Measurements from ENCODE around the gene CORO1A. TPM values are rescaled to one million over a fixed set of nuclear protein-coding genes. Genes with fewer than 3 reads are reported as not detected.

The CORO1A gene
- polyA plus RNA-seq, 2 of the 4 experiments (the other 2 are of a cell fraction): 0.83 to 5.3 TPM

DNA sequence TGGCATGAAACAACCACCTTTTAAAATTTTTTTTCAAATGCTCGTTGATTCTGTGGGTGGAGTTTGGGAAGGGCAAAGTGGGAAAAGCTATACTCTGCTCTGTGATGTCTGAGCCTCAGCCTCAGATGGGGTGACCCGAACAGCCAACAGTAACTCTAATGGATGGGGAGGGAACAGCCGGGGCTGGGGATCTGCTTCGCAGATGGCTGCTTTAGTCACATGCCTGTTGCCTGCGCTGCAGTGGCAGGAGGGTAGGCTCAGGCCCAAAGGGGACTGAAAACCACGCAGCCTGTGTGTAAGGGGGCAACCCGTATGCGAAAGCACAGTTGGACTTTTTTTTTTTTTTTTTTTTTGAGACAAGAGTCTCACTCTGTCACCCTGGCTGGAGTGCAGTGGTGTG lies 45.5 kb upstream of the CORO1A start:
- Histone ChIP-seq H3K4me3 (no peak overlapping the region), H3K4me1 (peaks cover 4% of the 10 kb centered on the region; the same call in 1 of the 3 replicates), H3K9me3 (no peaks in the 10 kb centered on the region), H3K27ac (no peak overlapping the region), H3K4me2 (no peak overlapping the region)
- WGBS (ENCODE audit: missing lambda C conversion rate): 84% methylated on average over 8 of the region's 8 CpGs
- no peak for FAIRE-seq
- ChIA-PET POLR2A (no interaction called here), CTCF (interaction anchor here (0.6 to 2.5 kb wide), 4 partner anchors 26 to 45 kb away, joined by 3 to 12 read pairs (median 7); partner anchors contain the start of genes GDPD3 and TBX6)
- no peak for ATAC-seq
- DNase-seq (ENCODE audit: low read depth in 1 of 2, low spot score in 1 of 2): no peak
- TF ChIP-seq POLR2AphosphoS2 (conservative IDR thresholded peaks at IDR 0.05; ENCODE audit: low read length) (no peak), NR3C1 (IDR thresholded peaks at IDR 0.05) (no peak)
- TF ChIP-seq, protein P1, sequence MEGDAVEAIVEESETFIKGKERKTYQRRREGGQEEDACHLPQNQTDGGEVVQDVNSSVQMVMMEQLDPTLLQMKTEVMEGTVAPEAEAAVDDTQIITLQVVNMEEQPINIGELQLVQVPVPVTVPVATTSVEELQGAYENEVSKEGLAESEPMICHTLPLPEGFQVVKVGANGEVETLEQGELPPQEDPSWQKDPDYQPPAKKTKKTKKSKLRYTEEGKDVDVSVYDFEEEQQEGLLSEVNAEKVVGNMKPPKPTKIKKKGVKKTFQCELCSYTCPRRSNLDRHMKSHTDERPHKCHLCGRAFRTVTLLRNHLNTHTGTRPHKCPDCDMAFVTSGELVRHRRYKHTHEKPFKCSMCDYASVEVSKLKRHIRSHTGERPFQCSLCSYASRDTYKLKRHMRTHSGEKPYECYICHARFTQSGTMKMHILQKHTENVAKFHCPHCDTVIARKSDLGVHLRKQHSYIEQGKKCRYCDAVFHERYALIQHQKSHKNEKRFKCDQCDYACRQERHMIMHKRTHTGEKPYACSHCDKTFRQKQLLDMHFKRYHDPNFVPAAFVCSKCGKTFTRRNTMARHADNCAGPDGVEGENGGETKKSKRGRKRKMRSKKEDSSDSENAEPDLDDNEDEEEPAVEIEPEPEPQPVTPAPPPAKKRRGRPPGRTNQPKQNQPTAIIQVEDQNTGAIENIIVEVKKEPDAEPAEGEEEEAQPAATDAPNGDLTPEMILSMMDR (IDR thresholded peaks at IDR 0.05): no peak

DNA sequence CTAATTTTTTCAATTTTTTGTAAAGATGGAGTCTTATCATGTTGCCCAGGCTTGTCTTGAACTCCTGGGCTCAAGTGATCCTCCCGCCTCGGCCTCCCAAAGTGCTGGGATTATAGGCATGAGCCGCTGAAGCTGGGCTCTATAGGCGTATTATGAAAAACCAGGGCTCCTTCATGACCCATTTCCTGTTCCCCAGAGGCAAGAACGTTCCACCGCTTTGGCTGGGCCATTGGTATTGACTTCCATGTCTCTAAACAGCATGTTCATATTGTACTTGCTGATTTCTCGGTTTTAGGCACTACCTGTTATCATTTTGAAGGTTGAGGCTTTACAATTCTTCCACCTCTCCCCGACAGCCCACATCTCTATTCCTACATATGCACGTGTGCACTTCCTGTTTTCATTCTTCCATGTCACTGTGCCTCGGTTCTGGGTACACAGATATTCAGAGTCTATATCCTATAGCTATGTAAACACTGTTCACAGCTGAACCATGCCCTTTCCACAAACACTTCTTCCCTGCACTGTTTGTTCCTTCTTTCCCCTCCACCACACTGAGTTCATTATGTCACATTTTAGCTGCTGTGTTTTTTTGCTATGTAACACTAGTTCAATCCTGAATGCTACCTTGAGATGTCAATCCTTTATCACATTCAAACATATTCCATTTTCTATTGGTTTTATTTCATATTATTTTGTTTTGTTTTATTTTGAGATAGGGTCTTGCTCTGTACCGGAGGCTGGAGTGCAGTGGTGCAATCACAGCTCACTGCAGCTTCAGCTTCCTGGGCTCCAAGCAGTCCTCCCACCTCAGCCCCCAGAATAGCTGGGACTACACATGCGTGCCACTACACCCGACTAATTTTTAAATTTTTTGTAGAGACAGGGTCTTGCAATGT lies 43.6 kb upstream of the CORO1A start:
- Histone ChIP-seq H3K4me3 (no peak overlapping the region), H3K9me3 (no peaks in the 10 kb centered on the region), H3K27ac (no peak overlapping the region), H3K4me1 (peaks cover 4% of the 10 kb centered on the region; the same call in 1 of the 3 replicates), H3K4me2 (0 out of 3 replicates have a peak overlapping the region, but pooled peaks have one; percentile 4)
- DNase-seq (ENCODE audit: low read depth in 1 of 2, low spot score in 1 of 2) (no peak), ATAC-seq (no peak; a peak in 1 of 6 replicates), FAIRE-seq (no peak)
- TF ChIP-seq, protein P2, sequence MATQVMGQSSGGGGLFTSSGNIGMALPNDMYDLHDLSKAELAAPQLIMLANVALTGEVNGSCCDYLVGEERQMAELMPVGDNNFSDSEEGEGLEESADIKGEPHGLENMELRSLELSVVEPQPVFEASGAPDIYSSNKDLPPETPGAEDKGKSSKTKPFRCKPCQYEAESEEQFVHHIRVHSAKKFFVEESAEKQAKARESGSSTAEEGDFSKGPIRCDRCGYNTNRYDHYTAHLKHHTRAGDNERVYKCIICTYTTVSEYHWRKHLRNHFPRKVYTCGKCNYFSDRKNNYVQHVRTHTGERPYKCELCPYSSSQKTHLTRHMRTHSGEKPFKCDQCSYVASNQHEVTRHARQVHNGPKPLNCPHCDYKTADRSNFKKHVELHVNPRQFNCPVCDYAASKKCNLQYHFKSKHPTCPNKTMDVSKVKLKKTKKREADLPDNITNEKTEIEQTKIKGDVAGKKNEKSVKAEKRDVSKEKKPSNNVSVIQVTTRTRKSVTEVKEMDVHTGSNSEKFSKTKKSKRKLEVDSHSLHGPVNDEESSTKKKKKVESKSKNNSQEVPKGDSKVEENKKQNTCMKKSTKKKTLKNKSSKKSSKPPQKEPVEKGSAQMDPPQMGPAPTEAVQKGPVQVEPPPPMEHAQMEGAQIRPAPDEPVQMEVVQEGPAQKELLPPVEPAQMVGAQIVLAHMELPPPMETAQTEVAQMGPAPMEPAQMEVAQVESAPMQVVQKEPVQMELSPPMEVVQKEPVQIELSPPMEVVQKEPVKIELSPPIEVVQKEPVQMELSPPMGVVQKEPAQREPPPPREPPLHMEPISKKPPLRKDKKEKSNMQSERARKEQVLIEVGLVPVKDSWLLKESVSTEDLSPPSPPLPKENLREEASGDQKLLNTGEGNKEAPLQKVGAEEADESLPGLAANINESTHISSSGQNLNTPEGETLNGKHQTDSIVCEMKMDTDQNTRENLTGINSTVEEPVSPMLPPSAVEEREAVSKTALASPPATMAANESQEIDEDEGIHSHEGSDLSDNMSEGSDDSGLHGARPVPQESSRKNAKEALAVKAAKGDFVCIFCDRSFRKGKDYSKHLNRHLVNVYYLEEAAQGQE (IDR thresholded peaks at IDR 0.05): no peak
- 65% methylated on average over 13 of the region's 13 CpGs for WGBS (ENCODE audit: missing lambda C conversion rate)
- ChIA-PET POLR2A (no interaction called here), CTCF (interaction anchor here (0.6 to 2.5 kb wide), 4 partner anchors 20 to 418 kb away, joined by 3 to 11 read pairs (median 6); partner anchors contain the start of genes GDPD3 and TBX6)

DNA sequence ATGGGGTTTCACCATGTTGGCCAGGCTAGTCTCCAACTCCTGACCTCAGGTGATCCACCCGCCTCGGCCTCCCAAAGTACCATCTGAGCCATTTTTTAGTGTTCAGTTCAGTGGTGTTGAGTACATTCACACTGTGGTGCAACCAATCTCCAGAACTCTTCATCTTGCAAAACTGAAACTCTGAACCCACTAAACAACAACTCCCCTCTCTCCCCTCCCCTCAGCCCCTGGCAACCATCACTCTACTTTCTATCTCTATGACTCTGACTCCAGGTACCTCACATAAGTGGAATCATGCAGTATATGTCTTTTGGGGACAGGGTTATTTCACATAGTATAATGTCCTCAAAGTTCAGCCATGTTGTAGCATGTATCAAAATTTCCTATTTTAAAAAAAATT lies 41.7 kb upstream of the CORO1A start:
- no peak overlapping the region for H3K27ac ChIP-seq
- peaks cover 4% of the 10 kb centered on the region; the same call in 1 of the 3 replicates for H3K4me1 ChIP-seq
- no peak overlapping the region for H3K4me3 ChIP-seq
- no peak for DNase-seq (ENCODE audit: low read depth in 1 of 2, low spot score in 1 of 2)
- no peaks in the 10 kb centered on the region for H3K9me3 ChIP-seq
- no peak overlapping the region for H3K4me2 ChIP-seq
- TF ChIP-seq HOXB5 (CRISPR knock-in tag; IDR thresholded peaks at IDR 0.05): no peak
- TF ChIP-seq ZSCAN20 (CRISPR knock-in tag; IDR thresholded peaks at IDR 0.05): no peak
- TF ChIP-seq RCOR1 (IDR thresholded peaks at IDR 0.05; ENCODE audit: low read depth, low read length): no peak
- TF ChIP-seq FOSB (CRISPR knock-in tag; IDR thresholded peaks at IDR 0.05): no peak
- TF ChIP-seq, protein P1 (IDR thresholded peaks at IDR 0.05): no peak
- TF ChIP-seq SREBF2 (IDR thresholded peaks at IDR 0.05): no peak
- CTCF ChIA-PET: no interaction called here
- no peak for FAIRE-seq
- POLR2A ChIA-PET: no interaction called here
- 93% methylated on average over 2 of the region's 2 CpGs for WGBS (ENCODE audit: missing lambda C conversion rate)
- no peak for ATAC-seq

All from A549 (cell line).